Measurements from ENCODE around the gene SLC45A1. TPM values are rescaled to one million over a fixed set of nuclear protein-coding genes. Genes with fewer than 3 reads are reported as not detected.

SLC45A1 gene
- total and polyA plus RNA-seq, 11 donors: 0.61 to 6.2 (median 1.6) TPM

DNA sequence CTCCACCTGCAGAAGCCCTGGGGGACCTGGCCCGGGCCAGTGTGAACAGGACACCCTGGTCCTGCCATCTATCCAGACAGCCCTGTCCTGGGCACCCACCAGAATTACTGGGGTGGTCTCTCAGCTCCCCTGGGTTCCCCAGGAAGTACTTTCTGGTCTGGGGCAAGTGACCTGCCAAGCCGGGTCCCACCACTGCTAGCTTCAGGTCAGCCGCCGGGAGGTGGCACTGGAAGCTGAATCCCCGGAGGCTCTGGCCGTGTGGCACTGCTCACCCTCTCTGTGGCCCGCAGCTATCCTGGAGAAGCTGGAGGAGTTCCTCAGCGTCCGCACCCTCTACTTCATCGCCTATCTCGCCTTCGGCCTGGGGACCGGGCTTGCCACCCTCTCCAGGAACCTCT, 21.3 kb downstream of the SLC45A1 start:
- WGBS, 4 donors: 91 to 96% (median 93%) methylated on average over 12 to 13 of the region's 13 CpGs
- DNase-seq (peak in 1 of 5 donors; percentile 49), ATAC-seq (no peak)
- TF ChIP-seq POLR2A (IDR thresholded peaks at IDR 0.05): no peak
- no peak for TF ChIP-seq CTCF (IDR thresholded peaks at IDR 0.05)
- Histone ChIP-seq H3K9me3 (no peaks in the 10 kb centered on the region), H3K4me1 (peaks cover 0 to 13% (median 2%) of the 10 kb centered on the region in 12 donors), H3K36me3 (peaks cover 0 to 18% (median 0%) of the 10 kb centered on the region in 9 donors), H3K27ac (no peak overlapping the region), H3K27me3 (no peaks in the 10 kb centered on the region), H3K4me3 (no peak overlapping the region)
- intact Hi-C loops (cut with DNase I): no loop called here

DNA sequence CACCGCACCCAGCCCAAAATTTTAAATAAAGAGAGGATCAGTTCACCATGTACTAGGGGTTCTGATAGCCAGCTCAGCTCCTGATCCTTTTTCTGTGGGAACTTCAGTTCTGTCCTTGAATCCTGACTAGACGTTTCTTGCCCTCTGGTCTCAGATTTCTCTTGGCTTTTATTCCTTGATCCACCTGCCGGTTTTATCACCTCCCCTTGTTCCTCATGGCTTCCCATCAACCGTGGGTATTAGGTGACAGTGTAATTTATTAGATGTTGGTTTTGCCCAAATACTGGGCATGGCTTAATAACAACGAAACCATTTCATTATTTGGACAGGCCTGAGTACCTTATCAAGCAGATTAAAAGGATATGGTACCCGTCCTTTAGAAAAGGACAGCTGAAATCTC, 22.5 kb downstream of the SLC45A1 start:
- intact Hi-C loops (cut with DNase I): loop anchor here in 3 of 10 donors (10.0 kb wide), 1 partner anchor 326 kb away; no protein-coding TSS in a partner anchor
- Histone ChIP-seq H3K27ac (no peak overlapping the region), H3K27me3 (no peaks in the 10 kb centered on the region), H3K9me3 (no peaks in the 10 kb centered on the region), H3K36me3 (peaks cover 0 to 16% (median 0%) of the 10 kb centered on the region in 9 donors), H3K4me3 (no peak overlapping the region), H3K4me1 (peaks cover 0 to 13% (median 2%) of the 10 kb centered on the region in 12 donors)
- ATAC-seq (no peak), DNase-seq (no peak)
- TF ChIP-seq POLR2A (IDR thresholded peaks at IDR 0.05): no peak
- TF ChIP-seq CTCF (IDR thresholded peaks at IDR 0.05): no peak
- 89 to 90% (median 90%) methylated on average over 6 of the region's 6 CpGs for WGBS, 4 donors

DNA sequence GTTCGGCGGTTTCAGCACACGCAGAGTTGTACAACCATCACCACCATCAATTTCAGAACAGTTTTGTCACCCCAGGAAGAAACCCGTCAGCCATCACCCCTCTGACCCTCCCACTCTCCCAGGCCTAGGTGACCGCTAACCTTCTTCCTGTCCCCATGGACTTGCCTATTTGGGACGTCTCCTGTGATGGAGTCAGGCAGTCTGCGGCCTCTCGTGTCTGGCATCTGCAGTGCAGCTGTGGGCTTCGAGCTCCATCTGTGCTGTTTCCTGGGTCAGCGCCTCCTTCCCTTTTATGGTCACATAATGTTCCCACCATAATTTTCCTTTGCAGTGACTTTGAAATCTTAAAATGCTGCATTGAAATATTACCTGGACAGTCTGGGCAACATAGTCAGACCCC, 24.4 kb downstream of the SLC45A1 start:
- no peaks in the 10 kb centered on the region for H3K9me3 ChIP-seq
- DNase-seq (peak in 2 of 5 donors; percentile 35 to 58), ATAC-seq (peak in 2 of 4 donors; percentile 32 to 61)
- TF ChIP-seq CTCF (IDR thresholded peaks at IDR 0.05): peak in 4 of 12 donors; percentile 10 to 29 (median 16)
- TF ChIP-seq POLR2A (IDR thresholded peaks at IDR 0.05): no peak
- intact Hi-C loops (cut with DNase I): loop anchor here in 3 of 10 donors (10.0 kb wide), 1 partner anchor 328 kb away; no protein-coding TSS in a partner anchor
- H3K4me1 ChIP-seq: peaks cover 0 to 13% (median 2%) of the 10 kb centered on the region in 12 donors
- H3K27ac ChIP-seq: peak overlapping the region in 1 of 12 donors; percentile 79
- H3K4me3 ChIP-seq: no peak overlapping the region
- WGBS, 4 donors: 75 to 81% (median 79%) methylated on average over 10 of the region's 10 CpGs
- H3K36me3 ChIP-seq: peaks cover 0 to 9% (median 0%) of the 10 kb centered on the region in 9 donors
- H3K27me3 ChIP-seq: no peaks in the 10 kb centered on the region

- Histone ChIP-seq H3K4me3 (peak overlapping the region in 3 of 12 donors; percentile 23 to 37 (median 29)), H3K36me3 (peaks cover 0 to 6% (median 0%) of the 10 kb centered on the region in 9 donors), H3K27ac (peak overlapping the region in 9 of 12 donors; percentile 2 to 79 (median 47)), H3K9me3 (no peaks in the 10 kb centered on the region), H3K4me1 (peaks cover 0 to 13% (median 5%) of the 10 kb centered on the region in 12 donors), H3K27me3 (no peaks in the 10 kb centered on the region)
- WGBS, 4 donors: 83 to 91% (median 86%) methylated on average over 11 of the region's 11 CpGs
- peak in 2 of 4 donors; percentile 7 to 12 for ATAC-seq
- intact Hi-C loops (cut with DNase I): loop anchor here in 3 of 10 donors (10.0 kb wide), 1 partner anchor 328 kb away; no protein-coding TSS in a partner anchor
- TF ChIP-seq POLR2A (IDR thresholded peaks at IDR 0.05): no peak
- no peak for TF ChIP-seq CTCF (IDR thresholded peaks at IDR 0.05)
- DNase-seq: peak in 1 of 5 donors; percentile 45
Measured at GRCh38 chr1:8343044-8343443, 25.1 kb downstream of the SLC45A1 start.

Data from heart left ventricle (tissue), 16 donors.